Gastroesophageal sphincter (tissue), 4 donors: ENCODE results near the gene TBC1D20. TPM values are rescaled to one million over a fixed set of nuclear protein-coding genes. Genes with fewer than 3 reads are reported as not detected.

Experiments
- ATAC-seq: fragments of 150-250 bp; one replicate; pipeline ENCODE4 v1.9.1; 2016; ENCODE audit warnings: mild to moderate bottlenecking, moderate library complexity
- H3K27ac ChIP-seq, 4 donors: fragments of 200-600 bp; sonication (generic) in 3 of 4; 1 replicate in 3 of 4; 2 replicates in 1 of 4; pipeline ENCODE4 v1.5.1; 2016 to 2019
- H3K27me3 ChIP-seq: fragments of 200-600 bp; sonication (generic); one replicate; pipeline ENCODE4 v1.5.1; 2019
- H3K36me3 ChIP-seq, 2 donors: fragments of 200-600 bp; sonication (generic); one replicate each; pipeline ENCODE4 v1.5.1; 2019; ENCODE audit warnings: control low read depth in 1 of 2
- H3K4me1 ChIP-seq, 3 donors: fragments of 200-600 bp; sonication (generic); 1 replicate in 2 of 3; 2 replicates in 1 of 3; pipeline ENCODE4 v1.5.1; 2016 to 2019; ENCODE audit warnings: control low read depth in 2 of 3
- H3K4me3 ChIP-seq, 2 donors: fragments of 200-600 bp; sonication (generic); one replicate each; pipeline ENCODE4 v1.5.1; 2019; ENCODE audit warnings: mild to moderate bottlenecking in 1 of 2, moderate library complexity in 1 of 2
- H3K9me3 ChIP-seq, 3 donors: fragments of 200-600 bp; sonication (generic); one replicate each; pipeline ENCODE4 v1.5.1; 2017 to 2019; ENCODE audit warnings: control low read depth in 2 of 3
- EP300 ChIP-seq: sonication (generic); formaldehyde crosslinking; IDR thresholded peaks from one replicate; pipeline ENCODE4 v1.6.1; 2017; ENCODE audit warnings: antibody characterized with exemption, mild to moderate bottlenecking
- POLR2A ChIP-seq, 2 donors: fragments of 450-650 bp; IDR thresholded peaks; one replicate each; pipeline ENCODE4 v1.6.1; 2017; ENCODE audit warnings: antibody characterized with exemption in 2 of 2, mild to moderate bottlenecking in 2 of 2, moderate library complexity in 1 of 2
- POLR2AphosphoS5 ChIP-seq: sonication (generic); formaldehyde crosslinking; IDR thresholded peaks from one replicate; pipeline ENCODE4 v1.6.1; 2017; ENCODE audit warnings: antibody characterized with exemption
- WGBS, 2 donors: methylation state at CpG; one replicate each; pipeline ENCODE4 v1.1.5; 2018; ENCODE audit warnings: low coverage in 1 of 2; 5-methylcytosine and 5-hydroxymethylcytosine counted together
- total RNA-seq, 4 donors: library from RNA; depleted of rRNA; stranded (reverse); fragments of >200 nt; gene quantifications; one replicate each; pipeline ENCODE4 v1.1.0, GENCODE V29; 2016
- TF ChIP-seq, protein P1 (sequence below), 4 experiments: fragments of 200-600 bp in 2 of 4; fragments of 450-650 bp in 2 of 4; sonication (generic) in 1 of 4; IDR thresholded peaks; one replicate each; pipeline ENCODE4 v1.5.1; 2017 to 2019; ENCODE audit warnings: antibody characterized with exemption in 4 of 4, mild to moderate bottlenecking in 2 of 4, moderate library complexity in 2 of 4

Gene TBC1D20
- total RNA-seq, 4 donors from 2014 or later: 39.6 to 51.2 (median 39.9) TPM

DNA sequence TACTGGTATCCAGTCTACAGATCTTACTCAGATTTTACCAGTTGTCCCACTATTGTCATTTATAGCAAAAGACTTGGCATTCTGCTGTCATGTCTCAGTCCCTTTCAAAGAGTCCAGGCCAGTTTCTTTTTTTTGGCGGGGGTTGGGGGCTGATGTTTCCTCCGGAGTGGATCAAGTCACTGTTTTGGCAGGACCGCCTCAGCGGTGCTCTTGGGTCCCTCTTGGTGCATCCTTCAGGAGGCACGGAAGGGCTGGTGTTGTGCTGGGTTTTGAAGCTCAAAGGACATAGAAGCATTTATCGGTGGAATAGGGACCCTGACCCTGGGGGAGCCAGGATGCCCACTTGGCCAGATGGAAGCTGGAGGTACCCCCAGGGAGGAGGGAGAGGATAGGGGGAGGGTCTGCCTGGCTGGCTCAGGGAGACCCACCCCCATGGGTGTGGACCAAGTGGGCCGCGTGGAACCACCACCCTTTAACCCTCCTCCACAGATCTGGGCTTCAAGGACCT is 43.4 kb downstream of the TBC1D20 start:
- H3K9me3 ChIP-seq: no peaks in the 10 kb centered on the region
- no peaks in the 10 kb centered on the region for H3K4me1 ChIP-seq
- no peak overlapping the region for H3K27ac ChIP-seq
- H3K4me3 ChIP-seq: no peak overlapping the region
- TF ChIP-seq, protein P1, sequence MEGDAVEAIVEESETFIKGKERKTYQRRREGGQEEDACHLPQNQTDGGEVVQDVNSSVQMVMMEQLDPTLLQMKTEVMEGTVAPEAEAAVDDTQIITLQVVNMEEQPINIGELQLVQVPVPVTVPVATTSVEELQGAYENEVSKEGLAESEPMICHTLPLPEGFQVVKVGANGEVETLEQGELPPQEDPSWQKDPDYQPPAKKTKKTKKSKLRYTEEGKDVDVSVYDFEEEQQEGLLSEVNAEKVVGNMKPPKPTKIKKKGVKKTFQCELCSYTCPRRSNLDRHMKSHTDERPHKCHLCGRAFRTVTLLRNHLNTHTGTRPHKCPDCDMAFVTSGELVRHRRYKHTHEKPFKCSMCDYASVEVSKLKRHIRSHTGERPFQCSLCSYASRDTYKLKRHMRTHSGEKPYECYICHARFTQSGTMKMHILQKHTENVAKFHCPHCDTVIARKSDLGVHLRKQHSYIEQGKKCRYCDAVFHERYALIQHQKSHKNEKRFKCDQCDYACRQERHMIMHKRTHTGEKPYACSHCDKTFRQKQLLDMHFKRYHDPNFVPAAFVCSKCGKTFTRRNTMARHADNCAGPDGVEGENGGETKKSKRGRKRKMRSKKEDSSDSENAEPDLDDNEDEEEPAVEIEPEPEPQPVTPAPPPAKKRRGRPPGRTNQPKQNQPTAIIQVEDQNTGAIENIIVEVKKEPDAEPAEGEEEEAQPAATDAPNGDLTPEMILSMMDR (IDR thresholded peaks at IDR 0.05): no peak
- no peak for TF ChIP-seq POLR2A (IDR thresholded peaks at IDR 0.05)
- no peak for TF ChIP-seq EP300
- TF ChIP-seq POLR2AphosphoS5: no peak
- H3K27me3 ChIP-seq: no peaks in the 10 kb centered on the region
- H3K36me3 ChIP-seq: peaks cover 0 to 78% of the 10 kb centered on the region in 2 donors
- WGBS, 2 donors: no CpG with 5 or more reads among the region's 8 CpGs
- no peak for ATAC-seq

DNA sequence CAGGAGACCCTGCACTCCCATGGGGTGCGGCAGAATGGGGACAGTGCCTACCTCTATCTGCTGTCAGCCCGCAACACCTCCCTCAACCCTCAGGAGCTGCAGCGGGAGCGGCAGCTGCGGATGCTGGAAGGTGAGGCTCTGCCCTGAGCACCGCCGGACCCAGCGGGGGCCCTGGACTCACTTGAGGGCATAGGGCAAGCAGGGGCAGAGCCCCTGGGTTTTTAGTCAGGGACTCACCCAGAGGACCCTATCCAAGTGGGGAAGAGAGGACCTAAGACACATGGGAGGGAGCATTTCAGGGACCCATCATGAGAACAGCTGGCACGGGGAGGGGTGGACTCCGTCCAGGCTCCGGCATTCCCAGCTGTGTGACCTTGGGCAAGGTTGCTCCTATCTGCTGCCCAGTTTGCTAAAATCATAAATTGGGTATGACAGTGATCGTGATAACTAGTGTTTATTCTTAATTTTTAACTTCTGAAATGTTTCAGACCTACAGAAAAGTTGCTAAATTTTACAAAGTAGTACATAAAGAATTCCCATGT is 44.5 kb downstream of the TBC1D20 start:
- TF ChIP-seq EP300: no peak
- TF ChIP-seq, protein P1 (IDR thresholded peaks at IDR 0.05): no peak
- no peak for TF ChIP-seq POLR2AphosphoS5
- no peak for ATAC-seq
- Histone ChIP-seq H3K27ac (no peak overlapping the region), H3K9me3 (no peaks in the 10 kb centered on the region), H3K4me1 (peaks cover 0 to 5% (median 0%) of the 10 kb centered on the region in 3 donors), H3K36me3 (peaks cover 0 to 69% of the 10 kb centered on the region in 2 donors), H3K4me3 (no peak overlapping the region), H3K27me3 (no peaks in the 10 kb centered on the region)
- WGBS, 2 donors: 70 to 79% methylated on average over 2 of the region's 12 CpGs

DNA sequence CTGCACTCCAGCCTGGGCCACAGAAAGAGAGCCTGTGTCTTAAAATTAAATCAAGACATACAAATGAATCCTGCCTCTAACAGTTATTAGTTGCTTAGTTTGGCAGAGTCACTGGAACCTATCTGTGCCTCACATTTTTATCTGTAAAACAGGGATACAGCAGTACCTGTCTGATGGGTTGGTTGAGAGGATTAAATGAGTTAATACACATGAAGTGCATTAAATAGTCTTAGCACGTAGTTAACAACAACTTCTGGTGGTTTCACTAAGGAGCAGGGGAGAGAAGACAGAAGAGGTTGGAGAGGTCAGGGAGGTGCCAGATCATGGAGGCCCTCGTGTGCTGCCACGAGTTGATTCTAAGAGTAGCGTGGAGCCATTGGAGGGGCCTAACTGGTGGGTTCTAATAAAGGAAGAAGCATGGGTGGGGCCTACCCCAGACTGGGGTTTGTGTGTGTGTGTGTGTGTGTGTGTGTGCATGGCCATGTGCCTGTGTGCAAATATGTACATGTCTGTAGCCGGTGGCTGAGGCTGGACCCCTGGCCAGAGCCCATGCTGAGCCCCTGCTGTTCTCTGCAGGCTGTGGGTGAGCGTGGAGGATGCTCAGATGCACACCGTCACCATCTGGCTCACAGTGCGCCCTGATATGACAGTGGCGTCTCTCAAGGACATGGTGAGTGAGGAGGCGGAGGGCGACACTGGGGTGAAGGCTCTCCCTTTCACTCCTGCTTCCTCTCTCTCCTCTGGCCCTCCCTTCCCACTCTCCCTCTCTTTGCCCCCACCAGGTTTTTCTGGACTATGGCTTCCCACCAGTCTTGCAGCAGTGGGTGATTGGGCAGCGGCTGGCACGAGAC is 45.2 kb downstream of the TBC1D20 start:
- Histone ChIP-seq H3K36me3 (peaks cover 0 to 69% of the 10 kb centered on the region in 2 donors), H3K4me3 (no peak overlapping the region), H3K9me3 (no peaks in the 10 kb centered on the region), H3K4me1 (peaks cover 0 to 5% (median 0%) of the 10 kb centered on the region in 3 donors), H3K27me3 (no peaks in the 10 kb centered on the region), H3K27ac (no peak overlapping the region)
- TF ChIP-seq POLR2AphosphoS5 (no peak), EP300 (no peak), POLR2A (IDR thresholded peaks at IDR 0.05) (no peak)
- TF ChIP-seq, protein P1 (IDR thresholded peaks at IDR 0.05): no peak
- ATAC-seq: no peak
- WGBS, 2 donors: 72 to 81% methylated on average over 6 of the region's 13 CpGs

DNA sequence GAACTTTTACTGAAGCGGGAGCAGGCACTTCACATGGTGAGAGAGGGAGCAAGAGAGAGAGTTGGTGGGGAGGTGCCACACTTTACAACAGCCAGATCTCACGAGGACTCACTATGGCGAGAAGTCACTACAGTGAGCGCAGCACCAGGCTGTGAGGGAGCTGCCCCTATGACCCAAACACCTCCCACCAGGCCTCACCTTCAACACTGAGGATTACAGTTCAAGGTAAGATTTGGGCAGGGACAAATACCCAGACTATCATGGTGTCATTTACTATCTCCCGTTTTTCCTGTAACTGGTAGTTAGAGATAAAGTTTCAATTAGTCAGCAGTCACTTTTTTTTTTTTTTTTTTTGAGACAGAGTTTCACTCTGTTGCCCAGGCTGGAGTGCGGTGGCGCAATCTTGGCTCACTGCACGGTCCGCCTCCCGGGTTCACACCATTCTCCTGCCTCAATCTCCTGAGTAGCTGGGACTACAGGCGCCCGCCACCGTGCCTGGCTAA is 46.5 kb downstream of the TBC1D20 start:
- ATAC-seq: no peak
- WGBS, 2 donors: 78 to 80% methylated on average over 4 to 13 of the region's 13 CpGs
- H3K27ac ChIP-seq: no peak overlapping the region
- peaks cover 0 to 8% (median 0%) of the 10 kb centered on the region in 3 donors for H3K4me1 ChIP-seq
- H3K9me3 ChIP-seq: no peaks in the 10 kb centered on the region
- H3K4me3 ChIP-seq: no peak overlapping the region
- H3K27me3 ChIP-seq: no peaks in the 10 kb centered on the region
- TF ChIP-seq, protein P1 (IDR thresholded peaks at IDR 0.05): no peak
- no peak for TF ChIP-seq POLR2A (IDR thresholded peaks at IDR 0.05)
- no peak for TF ChIP-seq POLR2AphosphoS5
- TF ChIP-seq EP300: no peak
- peaks cover 0 to 69% of the 10 kb centered on the region in 2 donors for H3K36me3 ChIP-seq
